Measurements from ENCODE around the gene ACOX1. TPM values are rescaled to one million over a fixed set of nuclear protein-coding genes. Genes with fewer than 3 reads are reported as not detected.
A peak's percentile ranks its signal among the peaks of the same experiment; 100 is the strongest.

Gene ACOX1
- total RNA-seq, 4 donors from 2014 or later: 46.9 to 73.3 (median 62.3) TPM

- H3K9me3 ChIP-seq: no peaks in the 10 kb centered on the region
- H3K27me3 ChIP-seq: no peaks in the 10 kb centered on the region
- no peak overlapping the region for H3K27ac ChIP-seq
- no peak for DNase-seq
- H3K4me3 ChIP-seq: no peak overlapping the region
- WGBS, 2 donors: 85 to 100% methylated on average over 5 to 11 of the region's 34 CpGs
- H3K36me3 ChIP-seq: peaks cover 4 to 73% (median 6%) of the 10 kb centered on the region in 3 donors
- TF ChIP-seq CTCF (IDR thresholded peaks at IDR 0.05) (no peak), POLR2A (IDR thresholded peaks at IDR 0.05) (no peak)
- H3K4me1 ChIP-seq: peaks cover 9 to 34% (median 9%) of the 10 kb centered on the region in 3 donors
- intact Hi-C loops (cut with DNase I): no loop called here
These were observed 64.2 kb downstream of the ACOX1 start for GRCh38 chr17:75914643-75915267.

GRCh38 chr17:75913537-75914210 lies 65.3 kb downstream of the ACOX1 start:
- H3K36me3 ChIP-seq: peaks cover 4 to 63% (median 6%) of the 10 kb centered on the region in 3 donors
- TF ChIP-seq CTCF (IDR thresholded peaks at IDR 0.05): no peak
- TF ChIP-seq POLR2A (IDR thresholded peaks at IDR 0.05): no peak
- H3K4me1 ChIP-seq: peaks cover 9 to 45% (median 15%) of the 10 kb centered on the region in 3 donors
- H3K4me3 ChIP-seq: no peak overlapping the region
- no peaks in the 10 kb centered on the region for H3K9me3 ChIP-seq
- 89 to 95% methylated on average over 8 to 15 of the region's 32 CpGs for WGBS, 2 donors
- no peak for DNase-seq
- intact Hi-C loops (cut with DNase I): no loop called here
- no peak overlapping the region for H3K27ac ChIP-seq
- no peaks in the 10 kb centered on the region for H3K27me3 ChIP-seq

GRCh38 chr17:75910699-75911098 lies 68.3 kb downstream of the ACOX1 start:
- H3K27me3 ChIP-seq: no peaks in the 10 kb centered on the region
- H3K27ac ChIP-seq: peak overlapping the region; percentile 24 to 80 (median 70)
- intact Hi-C loops (cut with DNase I): no loop called here
- no peaks in the 10 kb centered on the region for H3K9me3 ChIP-seq
- no peak for DNase-seq
- no peak overlapping the region for H3K4me3 ChIP-seq
- peaks cover 4 to 35% (median 6%) of the 10 kb centered on the region in 3 donors for H3K36me3 ChIP-seq
- WGBS, 2 donors: 42 to 100% methylated on average over 1 to 3 of the region's 6 CpGs
- peaks cover 15 to 67% (median 16%) of the 10 kb centered on the region in 3 donors for H3K4me1 ChIP-seq
- no peak for TF ChIP-seq POLR2A (IDR thresholded peaks at IDR 0.05)
- TF ChIP-seq CTCF (IDR thresholded peaks at IDR 0.05): no peak

- Histone ChIP-seq H3K27me3 (no peaks in the 10 kb centered on the region), H3K4me1 (peaks cover 15 to 74% (median 23%) of the 10 kb centered on the region in 3 donors), H3K36me3 (peaks cover 4 to 29% (median 6%) of the 10 kb centered on the region in 3 donors), H3K9me3 (no peaks in the 10 kb centered on the region), H3K4me3 (no peak overlapping the region), H3K27ac (peak overlapping the region; percentile 24 to 80 (median 70))
- WGBS, 2 donors: 36 to 42% methylated on average over 9 to 11 of the region's 11 CpGs
- TF ChIP-seq POLR2A (IDR thresholded peaks at IDR 0.05): no peak
- no peak for TF ChIP-seq CTCF (IDR thresholded peaks at IDR 0.05)
- intact Hi-C loops (cut with DNase I): loop anchor here (5.0 kb wide), 1 partner anchor 97 kb away; no protein-coding TSS in a partner anchor
- DNase-seq: no peak
These were observed 69.1 kb downstream of the ACOX1 start for GRCh38 chr17:75909812-75910274.
